Panc1 (cell line): ENCODE measurements around the gene WDR27. TPM values are rescaled to one million over a fixed set of nuclear protein-coding genes. Genes with fewer than 3 reads are reported as not detected.

Experiments used
- ATAC-seq: fragments of 200-7000 bp; cut with Tn5 transposase; 2 replicates; pipeline ENCODE4 v1.9.1; 2020; ENCODE audit warnings: mild to moderate bottlenecking, moderate library complexity
- BruUV-seq: library from RNA; stranded (reverse); fragments of 400-500 nt; replicated peaks from 2 replicates; lab custom pipeline; 2021; lab: Mats Ljungman, UMichigan
- CTCF ChIA-PET: fragments of 300-600 bp; sonication (Branson Sonifier 250); formaldehyde crosslinking; loops from one replicate; lab custom pipeline; 2022; ENCODE audit warnings: antibody characterized with exemption; lab: Charles Lee
- POLR2A ChIA-PET: fragments of 300-600 bp; sonication (Branson Sonifier 250); formaldehyde crosslinking; loops from one replicate; lab custom pipeline; 2022; ENCODE audit warnings: antibody characterized with exemption; lab: Charles Lee
- DNase-seq: peaks from one replicate; pipeline ENCODE4 v3.0.0-alpha.2; 2010; ENCODE audit warnings: low read depth, low spot score
- H3K27ac ChIP-seq: 2 replicates; pipeline ENCODE4 v1.5.1; 2011; ENCODE audit warnings: mild to moderate bottlenecking, low read length, inconsistent platforms
- H3K27me3 ChIP-seq: fragments of 200-500 bp; sonication (Bioruptor generic); 2 replicates; pipeline ENCODE4 v1.6.0; 2014; ENCODE audit warnings: low read length, inconsistent platforms; ENCODE audit not compliant: control insufficient read depth, insufficient read depth
- H3K36me3 ChIP-seq: fragments of 200-500 bp; sonication (Bioruptor generic); 2 replicates; pipeline ENCODE4 v1.5.1; 2014; ENCODE audit warnings: inconsistent platforms, mild to moderate bottlenecking, low read length, moderate library complexity; ENCODE audit not compliant: control insufficient read depth, insufficient read depth
- H3K4me1 ChIP-seq: 2 replicates; pipeline ENCODE4 v1.5.1; 2011; ENCODE audit warnings: inconsistent platforms, mild to moderate bottlenecking, low read length, moderate library complexity; ENCODE audit not compliant: control insufficient read depth, insufficient read depth
- H3K4me3 ChIP-seq, 2 experiments: 2 replicates each; pipeline ENCODE4 v1.5.1; 2011 to 2012; ENCODE audit warnings: low read depth in 2 of 2, low read length in 2 of 2, mild to moderate bottlenecking in 2 of 2, inconsistent platforms in 1 of 2, moderate library complexity in 1 of 2
- H3K9me3 ChIP-seq: fragments of 200-500 bp; sonication (Bioruptor generic); 2 replicates; pipeline ENCODE4 v1.5.1; 2014; ENCODE audit warnings: low read depth, mild to moderate bottlenecking, inconsistent platforms, low read length, moderate library complexity; ENCODE audit not compliant: control insufficient read depth, insufficient read depth
- POLR2AphosphoS5 ChIP-seq: IDR thresholded peaks from 2 replicates; pipeline ENCODE4 v1.6.1; 2012; ENCODE audit warnings: mild to moderate bottlenecking, low read depth, low read length, moderate library complexity
- SIN3A ChIP-seq: IDR thresholded peaks from 2 replicates; pipeline ENCODE4 v1.6.1; 2012; ENCODE audit warnings: low read depth, mild to moderate bottlenecking, low read length, moderate library complexity, borderline replicate concordance; ENCODE audit not compliant: insufficient read depth
- TCF7L2 ChIP-seq: IDR thresholded peaks from 2 replicates; pipeline ENCODE4 v1.6.1; 2011; ENCODE audit warnings: mild to moderate bottlenecking, low read depth, low read length, inconsistent platforms
- in situ Hi-C: cut with HindIII; loops from 2 replicates; pipeline ENCODE4 v1.10.0; 2016; ENCODE audit warnings: low sequenced_read_pairs, low pct_unique_long_range_greater_than_20kb
- intact Hi-C: fragments of 100-400 bp; cut with micrococcal nuclease; formaldehyde crosslinking; loops from one replicate; pipeline ENCODE4 v1.10.0; 2022; ENCODE audit not compliant: unreplicated experiment
- total RNA-seq: library from RNA; stranded (reverse); gene quantifications from one replicate; pipeline ENCODE4 v1.2.1, GENCODE V29; 2021; ENCODE audit not compliant: unreplicated experiment
- TF ChIP-seq, protein P1 (sequence below), 2 experiments: IDR thresholded peaks; 2 replicates each; pipeline ENCODE4 v1.6.1; 2011 to 2012; ENCODE audit warnings: low read depth in 2 of 2, control low read depth in 1 of 2, low read length in 1 of 2, mild to moderate bottlenecking in 1 of 2, moderate library complexity in 1 of 2; ENCODE audit not compliant: insufficient read depth in 1 of 2
- TF ChIP-seq, protein P2 (sequence below): fragments of 450-650 bp; IDR thresholded peaks from 2 replicates; pipeline ENCODE4 v1.5.1; 2017; ENCODE audit warnings: mild to moderate bottlenecking

The WDR27 gene
- total RNA-seq, 1 experiment from 2014 or later: 56.3 TPM

DNA sequence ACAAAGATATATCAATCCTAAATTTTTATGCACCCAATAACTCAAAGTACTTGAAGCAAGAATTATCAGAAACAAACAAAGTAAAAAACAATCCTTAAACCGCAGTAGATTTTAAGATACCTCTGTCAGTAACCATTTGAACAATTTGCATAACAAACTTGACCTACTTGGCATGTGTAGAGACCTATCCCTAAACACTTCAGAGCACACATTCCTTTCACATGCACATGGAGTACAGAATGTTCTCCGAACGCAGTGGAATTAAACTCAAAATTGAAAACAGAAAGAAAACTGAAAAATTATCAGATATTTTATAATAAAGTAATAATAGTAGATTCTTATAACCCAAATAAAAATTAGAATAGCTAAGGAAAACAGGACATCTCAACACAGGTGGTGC is 285.6 kb downstream of the WDR27 start:
- no peak for ATAC-seq
- H3K4me1 ChIP-seq: no peaks in the 10 kb centered on the region
- no peak overlapping the region for H3K27ac ChIP-seq
- POLR2A ChIA-PET: no interaction called here
- in situ Hi-C loops (no loop called here), intact Hi-C loops (no loop called here)
- CTCF ChIA-PET: no interaction called here
- BruUV-seq: no TSS peak
- H3K4me3 ChIP-seq: no peak overlapping the region
- peaks cover 32% of the 10 kb centered on the region for H3K9me3 ChIP-seq
- TF ChIP-seq, protein P1, sequence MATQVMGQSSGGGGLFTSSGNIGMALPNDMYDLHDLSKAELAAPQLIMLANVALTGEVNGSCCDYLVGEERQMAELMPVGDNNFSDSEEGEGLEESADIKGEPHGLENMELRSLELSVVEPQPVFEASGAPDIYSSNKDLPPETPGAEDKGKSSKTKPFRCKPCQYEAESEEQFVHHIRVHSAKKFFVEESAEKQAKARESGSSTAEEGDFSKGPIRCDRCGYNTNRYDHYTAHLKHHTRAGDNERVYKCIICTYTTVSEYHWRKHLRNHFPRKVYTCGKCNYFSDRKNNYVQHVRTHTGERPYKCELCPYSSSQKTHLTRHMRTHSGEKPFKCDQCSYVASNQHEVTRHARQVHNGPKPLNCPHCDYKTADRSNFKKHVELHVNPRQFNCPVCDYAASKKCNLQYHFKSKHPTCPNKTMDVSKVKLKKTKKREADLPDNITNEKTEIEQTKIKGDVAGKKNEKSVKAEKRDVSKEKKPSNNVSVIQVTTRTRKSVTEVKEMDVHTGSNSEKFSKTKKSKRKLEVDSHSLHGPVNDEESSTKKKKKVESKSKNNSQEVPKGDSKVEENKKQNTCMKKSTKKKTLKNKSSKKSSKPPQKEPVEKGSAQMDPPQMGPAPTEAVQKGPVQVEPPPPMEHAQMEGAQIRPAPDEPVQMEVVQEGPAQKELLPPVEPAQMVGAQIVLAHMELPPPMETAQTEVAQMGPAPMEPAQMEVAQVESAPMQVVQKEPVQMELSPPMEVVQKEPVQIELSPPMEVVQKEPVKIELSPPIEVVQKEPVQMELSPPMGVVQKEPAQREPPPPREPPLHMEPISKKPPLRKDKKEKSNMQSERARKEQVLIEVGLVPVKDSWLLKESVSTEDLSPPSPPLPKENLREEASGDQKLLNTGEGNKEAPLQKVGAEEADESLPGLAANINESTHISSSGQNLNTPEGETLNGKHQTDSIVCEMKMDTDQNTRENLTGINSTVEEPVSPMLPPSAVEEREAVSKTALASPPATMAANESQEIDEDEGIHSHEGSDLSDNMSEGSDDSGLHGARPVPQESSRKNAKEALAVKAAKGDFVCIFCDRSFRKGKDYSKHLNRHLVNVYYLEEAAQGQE (IDR thresholded peaks at IDR 0.05; ENCODE audit: insufficient read depth in 1 of 2, low read depth in 2 of 2, low read length in 1 of 2): no peak
- no peak for TF ChIP-seq POLR2AphosphoS5
- TF ChIP-seq TCF7L2: no peak
- TF ChIP-seq, protein P2, sequence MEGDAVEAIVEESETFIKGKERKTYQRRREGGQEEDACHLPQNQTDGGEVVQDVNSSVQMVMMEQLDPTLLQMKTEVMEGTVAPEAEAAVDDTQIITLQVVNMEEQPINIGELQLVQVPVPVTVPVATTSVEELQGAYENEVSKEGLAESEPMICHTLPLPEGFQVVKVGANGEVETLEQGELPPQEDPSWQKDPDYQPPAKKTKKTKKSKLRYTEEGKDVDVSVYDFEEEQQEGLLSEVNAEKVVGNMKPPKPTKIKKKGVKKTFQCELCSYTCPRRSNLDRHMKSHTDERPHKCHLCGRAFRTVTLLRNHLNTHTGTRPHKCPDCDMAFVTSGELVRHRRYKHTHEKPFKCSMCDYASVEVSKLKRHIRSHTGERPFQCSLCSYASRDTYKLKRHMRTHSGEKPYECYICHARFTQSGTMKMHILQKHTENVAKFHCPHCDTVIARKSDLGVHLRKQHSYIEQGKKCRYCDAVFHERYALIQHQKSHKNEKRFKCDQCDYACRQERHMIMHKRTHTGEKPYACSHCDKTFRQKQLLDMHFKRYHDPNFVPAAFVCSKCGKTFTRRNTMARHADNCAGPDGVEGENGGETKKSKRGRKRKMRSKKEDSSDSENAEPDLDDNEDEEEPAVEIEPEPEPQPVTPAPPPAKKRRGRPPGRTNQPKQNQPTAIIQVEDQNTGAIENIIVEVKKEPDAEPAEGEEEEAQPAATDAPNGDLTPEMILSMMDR: no peak
- no peak for TF ChIP-seq SIN3A
- DNase-seq: no peak
- H3K27me3 ChIP-seq: no peaks in the 10 kb centered on the region
- no peaks in the 10 kb centered on the region for H3K36me3 ChIP-seq

GRCh38 chr6:169415179-169415578 is 286.6 kb downstream of the WDR27 start:
- H3K27me3 ChIP-seq: no peaks in the 10 kb centered on the region
- TF ChIP-seq TCF7L2 (no peak), SIN3A (no peak), POLR2AphosphoS5 (no peak)
- TF ChIP-seq, protein P2: no peak
- TF ChIP-seq, protein P1 (IDR thresholded peaks at IDR 0.05; ENCODE audit: insufficient read depth in 1 of 2, low read depth in 2 of 2, low read length in 1 of 2): no peak
- ATAC-seq (no peak), DNase-seq (no peak)
- ChIA-PET CTCF (no interaction called here), POLR2A (no interaction called here)
- H3K4me3 ChIP-seq: no peak overlapping the region
- H3K36me3 ChIP-seq: no peaks in the 10 kb centered on the region
- intact Hi-C loops: no loop called here
- in situ Hi-C loops: no loop called here
- H3K4me1 ChIP-seq: no peaks in the 10 kb centered on the region
- no TSS peak for BruUV-seq
- H3K9me3 ChIP-seq: peaks cover 34% of the 10 kb centered on the region
- H3K27ac ChIP-seq: no peak overlapping the region
